GM18508 (cell line): ENCODE data around the gene CHST11.
"Not testable (repeated sequence)": the region's sequence is repeated elsewhere in the genome, so short reads cannot be mapped to it uniquely, and the experiment has no call there.

Source experiments
- ATAC-seq: cut with Tn5 transposase; IDR thresholded peaks from one replicate; pipeline ENCODE4 v1.9.1; 2021; ENCODE audit warnings: moderate number of reproducible peaks; ENCODE audit not compliant: insufficient read depth, unreplicated experiment

The CHST11 gene

DNA sequence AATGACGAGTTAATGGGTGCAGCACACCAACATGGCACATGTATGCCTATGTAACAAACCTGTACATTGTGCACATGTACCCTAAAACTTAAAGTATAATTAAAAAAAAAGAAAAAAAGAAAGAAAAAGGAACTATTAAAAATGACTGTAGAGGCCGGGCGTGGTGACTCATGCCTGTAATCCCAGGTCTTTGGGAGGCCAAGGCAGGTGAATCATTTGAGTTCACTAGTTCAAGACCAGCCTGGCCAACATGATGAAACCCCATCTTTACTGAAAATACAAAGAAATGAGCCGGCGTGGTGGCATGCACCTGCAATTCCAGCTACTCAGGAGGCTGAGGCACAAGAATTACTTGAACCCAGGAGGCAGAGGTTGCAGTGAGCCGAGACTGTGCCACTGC, 118.0 kb downstream of the CHST11 start:
- ATAC-seq, result not testable (repeated sequence)

GRCh38 chr12:104575442-104576186, 118.9 kb downstream of the CHST11 start:
- ATAC-seq, result no peak

GRCh38 chr12:104576187-104576778, 119.5 kb downstream of the CHST11 start:
- ATAC-seq, result no peak

GRCh38 chr12:104576980-104577580, 120.3 kb downstream of the CHST11 start:
- ATAC-seq, result no peak

- no peak for ATAC-seq
Observed at GRCh38 chr12:104577581-104577981, 120.8 kb downstream of the CHST11 start.

DNA sequence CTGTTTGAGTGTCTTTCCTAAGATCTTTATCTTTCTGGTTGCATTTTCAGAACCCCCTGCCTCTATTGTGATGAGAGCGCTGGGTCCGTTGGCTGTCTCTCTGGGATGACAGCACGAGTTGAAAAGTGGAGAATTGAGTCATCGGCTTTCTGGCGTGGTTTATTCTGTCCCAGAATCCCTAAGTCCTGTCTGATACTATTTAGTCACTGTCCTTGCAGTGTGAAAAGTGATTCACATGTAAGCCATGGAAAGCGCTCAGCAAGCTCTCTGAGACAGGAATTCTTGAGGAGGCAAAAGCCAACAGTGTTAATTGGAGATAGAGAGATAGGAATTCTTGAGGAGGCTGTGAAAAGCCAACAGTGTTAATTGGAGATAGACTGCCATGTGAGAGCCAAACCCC, 121.7 kb downstream of the CHST11 start:
- no peak for ATAC-seq

DNA sequence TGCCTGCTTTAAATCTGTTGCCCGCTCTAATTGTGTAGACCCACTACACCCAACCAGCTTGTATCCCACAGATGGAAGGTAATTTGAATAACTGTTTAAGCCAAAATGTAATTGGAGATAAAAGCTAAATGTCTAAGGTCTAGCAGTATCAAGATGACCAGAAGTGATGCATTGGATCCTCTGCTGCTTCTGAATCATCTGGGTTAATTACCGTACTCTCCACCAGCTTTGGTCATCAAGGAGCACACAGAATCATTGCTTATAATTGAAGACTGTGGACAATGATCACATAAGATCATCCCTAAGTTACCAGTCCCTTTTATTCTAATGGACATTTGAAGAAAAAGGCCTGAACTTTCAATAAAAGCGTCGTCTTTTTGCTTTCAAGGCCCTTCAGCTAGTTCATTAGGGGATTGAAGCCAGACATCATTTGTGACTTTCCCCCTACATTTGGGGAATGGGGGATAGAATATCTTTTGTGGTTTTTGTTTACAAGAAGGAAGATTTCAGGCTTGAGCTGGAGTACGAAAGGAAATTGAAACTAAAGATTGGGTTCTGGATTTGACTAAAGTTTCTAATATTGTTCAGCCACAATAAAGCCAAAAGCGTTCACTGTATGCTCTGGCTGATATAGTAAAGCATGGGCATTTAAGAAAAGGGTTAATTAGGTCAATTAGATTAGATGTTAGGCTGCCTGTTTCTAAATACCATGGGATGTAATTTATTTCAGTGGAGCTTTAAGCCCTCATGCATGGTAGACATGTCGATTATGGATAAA, 123.2 kb downstream of the CHST11 start:
- ATAC-seq, result no peak

GRCh38 chr12:104581005-104581570, 124.3 kb downstream of the CHST11 start:
- ATAC-seq, result no peak

GRCh38 chr12:104582739-104583138, 126.0 kb downstream of the CHST11 start:
- ATAC-seq, result peak; percentile 57

GRCh38 chr12:104583301-104583700, 126.6 kb downstream of the CHST11 start:
- no peak for ATAC-seq

DNA sequence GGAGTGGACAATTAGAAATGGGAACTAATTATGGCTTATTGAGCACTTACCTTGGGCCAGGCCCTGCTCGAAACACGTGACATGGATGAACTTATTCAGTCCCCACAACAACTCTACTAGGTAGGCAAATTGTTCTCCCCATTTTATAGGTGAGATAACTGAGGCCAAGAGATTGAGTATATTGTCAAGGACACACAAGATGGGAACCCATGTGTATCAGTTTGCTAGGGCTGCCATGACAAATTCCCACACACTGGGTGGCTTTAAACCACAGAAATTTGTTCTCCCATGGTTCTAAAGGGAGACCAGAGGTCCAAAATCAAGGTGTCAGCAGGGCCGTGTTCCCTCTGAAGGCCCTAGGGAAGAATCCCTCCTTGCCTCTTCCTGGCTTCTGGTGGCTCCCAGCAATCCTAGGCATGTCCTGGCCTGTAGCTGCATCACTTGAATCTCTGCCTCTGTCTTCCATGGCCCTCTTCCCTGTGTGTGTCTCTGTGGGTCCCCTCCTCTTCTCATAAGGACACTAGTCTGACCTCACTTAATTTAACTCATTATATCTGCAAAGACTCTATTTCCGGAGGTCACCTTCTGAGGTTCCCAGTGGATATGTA, 128.8 kb downstream of the CHST11 start:
- no peak for ATAC-seq

GRCh38 chr12:104586351-104586919, 129.7 kb downstream of the CHST11 start:
- ATAC-seq, result no peak

DNA sequence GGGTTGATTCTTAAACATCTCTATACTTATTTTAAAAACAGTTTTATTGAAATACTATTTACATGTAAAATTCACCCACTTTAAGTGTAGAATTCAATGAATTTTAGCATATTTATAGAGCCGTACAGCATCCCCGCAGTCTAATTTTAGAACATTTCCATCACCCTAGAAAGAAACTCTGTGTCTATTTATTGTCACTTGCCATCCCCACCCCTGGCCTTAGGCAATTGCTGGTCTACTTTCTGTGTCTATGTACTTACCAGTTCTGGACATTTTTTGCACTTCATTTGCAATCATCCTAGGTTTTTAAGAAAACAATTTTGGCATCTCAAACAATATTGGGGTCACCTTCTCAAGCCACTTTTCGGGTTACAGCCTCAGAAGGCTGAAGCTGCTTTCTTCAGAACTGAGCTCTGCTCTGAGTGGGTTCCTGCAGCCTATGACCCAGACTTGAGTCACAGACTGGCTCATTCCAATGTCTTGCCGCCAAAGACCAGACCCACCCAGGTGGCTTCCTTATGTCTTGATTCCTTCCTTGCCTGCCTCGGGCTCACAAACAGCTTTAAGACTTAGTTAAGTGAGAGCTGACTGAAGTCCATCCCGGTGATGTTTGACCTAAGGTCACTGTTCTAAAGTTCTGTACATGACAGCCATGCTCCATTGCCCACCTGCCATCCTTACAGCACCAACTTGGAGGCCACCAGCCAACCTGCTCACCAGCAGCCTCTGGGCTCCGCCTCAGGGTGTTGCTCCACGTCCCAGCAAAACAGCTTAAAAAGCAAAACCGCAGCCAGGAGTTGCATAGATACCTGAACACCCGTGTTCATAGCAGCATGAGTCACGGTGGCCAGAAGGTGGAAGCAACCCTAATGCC, 131.5 kb downstream of the CHST11 start:
- ATAC-seq, result no peak

DNA sequence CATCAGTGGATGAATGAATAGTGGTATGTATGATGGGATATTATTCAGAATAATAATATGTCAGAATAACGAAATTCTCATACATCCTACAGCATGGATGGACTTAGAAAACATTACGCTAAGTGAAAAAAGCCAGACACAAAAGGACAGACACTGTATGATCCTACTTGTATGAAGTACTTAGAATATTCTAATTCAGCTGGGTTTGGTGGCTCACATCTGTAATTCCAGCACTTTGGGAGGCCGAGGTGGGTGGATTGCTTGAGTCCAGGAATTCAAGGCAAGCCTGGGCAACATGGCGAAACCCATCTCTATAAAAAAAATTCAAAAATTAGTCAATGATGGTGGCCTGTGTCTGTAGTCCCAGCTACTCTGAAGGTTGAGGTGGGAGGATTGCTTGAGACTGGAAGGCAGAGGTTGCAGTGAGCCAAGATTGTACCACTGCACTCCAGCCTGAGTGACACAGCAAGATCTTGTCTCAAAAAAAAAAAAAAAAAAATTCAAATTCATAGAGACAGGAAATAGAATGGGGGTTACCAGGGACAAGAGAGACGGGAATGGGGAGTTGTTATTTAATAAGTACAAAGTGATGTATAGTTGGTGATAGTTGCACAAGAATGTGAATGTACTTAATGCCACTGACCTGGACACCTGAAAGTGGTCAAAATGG, 132.3 kb downstream of the CHST11 start:
- no peak for ATAC-seq

DNA sequence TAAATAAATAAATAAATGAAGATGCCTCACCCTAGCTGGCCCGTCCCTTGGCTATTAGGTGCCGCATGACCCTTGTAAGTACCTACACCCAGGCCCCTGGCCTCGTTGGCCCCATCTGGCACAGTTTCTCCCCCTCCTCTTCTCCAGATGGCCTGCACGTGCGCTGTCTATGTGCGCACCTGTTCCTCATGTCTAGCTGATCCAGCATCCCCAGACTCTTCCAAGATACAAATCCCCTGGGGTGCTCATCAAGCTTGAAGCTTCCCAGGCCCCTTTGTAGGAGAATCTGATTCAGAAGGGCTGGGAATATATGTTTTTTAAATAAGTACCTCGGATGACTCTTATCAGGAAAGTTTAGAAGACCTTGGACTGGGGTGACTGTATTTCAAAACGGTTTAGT, 133.3 kb downstream of the CHST11 start:
- ATAC-seq, result no peak

DNA sequence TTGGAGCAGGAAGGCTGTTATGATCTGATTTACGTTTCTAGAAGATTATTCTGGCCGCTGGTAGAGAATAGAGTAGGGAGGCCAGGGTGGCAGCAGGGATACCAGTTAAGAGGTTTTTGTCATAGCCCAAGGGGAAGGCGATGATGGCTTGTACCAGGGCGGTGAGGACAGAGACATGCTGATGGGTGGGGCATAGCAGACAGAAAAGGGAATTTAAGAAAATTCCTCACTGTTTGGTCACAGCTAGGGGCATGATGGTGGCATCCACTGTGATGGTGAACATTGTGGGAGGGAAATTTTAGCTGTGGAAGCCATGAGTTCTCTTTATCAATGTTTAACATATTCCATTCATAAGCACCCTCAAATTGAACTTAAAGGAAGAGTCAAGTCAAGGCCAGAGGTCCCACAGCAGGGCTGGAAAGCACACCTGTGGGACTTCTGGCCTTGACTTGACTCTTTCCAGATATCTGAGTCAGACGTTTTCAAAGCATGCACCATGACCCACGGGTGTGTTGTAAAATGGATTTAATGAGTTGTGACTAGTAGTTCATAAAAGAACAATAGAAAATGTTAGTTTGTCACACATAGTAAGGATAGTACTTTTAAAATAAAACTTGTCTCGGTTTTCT, 134.6 kb downstream of the CHST11 start:
- no peak for ATAC-seq

GRCh38 chr12:104593482-104593881, 136.7 kb downstream of the CHST11 start:
- ATAC-seq, result no peak
